Dedifferentiated amniotic fluid mesenchymal stem cell (primary cell): Measurements from ENCODE around the gene SSUH2.
"Not testable (repeated sequence)": the region's sequence is repeated elsewhere in the genome, so short reads cannot be mapped to it uniquely, and the experiment has no call there.

Experiments
- DNase-seq: peaks from one replicate; pipeline ENCODE4 v3.0.0-alpha.2; 2016; ENCODE audit errors: extremely low spot score

SSUH2 gene, protein sequence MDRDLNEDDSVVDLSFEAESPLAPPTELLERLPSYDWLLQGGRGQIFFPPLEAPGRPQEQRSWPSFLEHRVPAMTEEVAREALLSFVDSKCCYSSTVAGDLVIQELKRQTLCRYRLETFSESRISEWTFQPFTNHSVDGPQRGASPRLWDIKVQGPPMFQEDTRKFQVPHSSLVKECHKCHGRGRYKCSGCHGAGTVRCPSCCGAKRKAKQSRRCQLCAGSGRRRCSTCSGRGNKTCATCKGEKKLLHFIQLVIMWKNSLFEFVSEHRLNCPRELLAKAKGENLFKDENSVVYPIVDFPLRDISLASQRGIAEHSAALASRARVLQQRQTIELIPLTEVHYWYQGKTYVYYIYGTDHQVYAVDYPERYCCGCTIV

DNA sequence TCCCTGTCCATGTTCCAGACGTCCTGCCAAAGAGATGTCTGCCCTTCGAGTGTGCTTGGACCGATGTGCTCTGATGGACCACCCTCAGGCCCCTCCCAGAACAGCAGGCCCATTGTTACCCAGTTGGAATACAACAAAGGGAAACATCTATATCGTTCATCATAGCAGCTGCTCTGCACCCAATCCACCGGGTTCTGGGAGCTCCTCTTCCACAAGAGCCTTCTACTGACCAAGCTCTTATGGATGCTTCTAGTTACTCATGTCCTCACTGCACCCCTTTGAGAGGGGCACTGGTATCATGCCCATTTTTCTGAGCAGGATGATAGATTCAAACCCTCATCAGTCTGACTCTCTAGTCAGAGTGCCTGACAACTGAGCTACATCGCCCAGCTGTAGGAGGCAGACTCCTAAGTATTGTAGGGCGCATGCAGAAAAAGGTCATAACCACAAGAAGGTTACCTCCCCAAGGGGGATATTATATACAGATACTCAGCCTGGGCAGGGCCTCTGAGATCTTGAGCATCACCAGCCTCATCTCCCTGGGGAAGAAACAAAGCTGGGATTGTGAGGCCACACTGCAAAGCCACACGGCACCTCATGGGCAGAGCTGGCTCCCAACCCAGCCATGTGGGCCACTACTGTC lies at the start of gene SSUH2:
TSS of gene SSUH2 (minus strand) at position 51 of the 643 bp plus-strand sequence. CDS start at position 11, 40 bp downstream.
- no peak for DNase-seq

DNA sequence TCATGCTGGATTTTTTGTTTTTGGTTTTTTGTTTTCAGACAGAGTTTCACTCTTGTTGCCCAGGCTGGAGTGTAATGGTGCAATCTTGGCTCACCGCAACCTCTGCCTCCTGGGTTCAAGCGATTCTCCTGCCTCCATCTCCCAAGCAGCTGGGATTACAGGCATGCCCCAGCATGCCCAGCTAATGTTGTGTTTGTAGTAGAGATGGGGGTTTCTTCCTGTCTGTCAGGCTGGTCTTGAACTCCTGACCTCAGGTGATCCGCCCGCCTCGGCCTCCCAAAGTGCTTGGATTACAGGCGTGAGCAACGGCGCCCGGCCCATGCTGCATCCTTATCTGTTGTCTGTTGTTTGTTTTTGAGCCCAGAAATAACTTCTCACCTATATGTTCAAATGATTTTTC lies 46.7 kb upstream of the SSUH2 start:
- not testable (repeated sequence) for DNase-seq

DNA sequence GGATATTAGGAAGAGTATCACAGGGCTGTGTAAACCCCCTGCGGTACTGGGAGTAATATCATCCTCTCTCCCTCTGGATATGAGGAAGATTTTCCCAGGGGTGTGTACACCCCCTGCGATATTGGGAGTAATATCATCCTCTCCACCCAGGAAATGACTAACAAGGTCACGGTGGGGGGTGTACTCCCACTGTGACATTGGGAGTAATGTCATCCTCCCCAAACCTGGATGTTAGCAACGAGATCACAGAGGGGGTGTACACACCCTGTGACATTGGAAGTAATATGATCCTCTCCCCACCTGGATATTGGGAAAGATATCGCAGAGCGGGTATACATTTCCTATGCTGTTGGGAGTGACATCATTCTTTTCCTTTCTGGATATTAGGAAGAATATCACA lies 40.4 kb upstream of the SSUH2 start:
- not testable (repeated sequence) for DNase-seq

DNA sequence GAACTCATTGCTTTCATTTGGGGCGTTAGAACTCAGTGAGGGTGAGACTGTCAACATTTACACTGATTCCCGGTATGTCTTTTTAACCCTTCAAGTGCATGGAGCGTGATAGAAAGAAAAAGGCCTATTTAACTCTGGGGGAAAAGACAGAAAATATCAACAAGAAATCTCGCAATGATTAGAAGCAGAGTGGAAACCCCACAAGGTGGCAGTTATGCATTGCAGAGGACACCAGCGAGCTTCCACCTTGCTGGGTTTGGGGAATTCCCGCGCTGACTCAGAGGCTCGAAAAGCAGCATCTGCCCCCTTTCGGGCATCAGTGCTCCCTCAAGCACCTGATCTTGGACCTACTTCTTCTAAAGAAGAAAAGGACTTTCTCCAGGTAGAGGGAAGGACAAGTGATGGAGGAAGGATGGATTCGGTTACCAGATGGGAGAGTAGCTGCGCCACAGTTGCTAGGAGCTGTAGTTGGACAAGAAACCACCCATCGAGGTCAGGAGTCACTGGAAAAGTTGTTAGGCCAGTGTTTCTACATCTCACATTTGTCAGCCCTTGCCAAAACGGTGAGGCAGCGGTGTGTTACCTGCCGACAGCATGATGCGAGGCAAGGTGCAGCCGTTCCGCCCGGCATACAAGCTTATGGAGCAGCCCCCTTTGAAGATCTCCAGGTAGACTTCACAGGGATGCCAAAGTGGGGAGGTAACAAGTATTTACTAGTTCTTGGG lies 38.4 kb upstream of the SSUH2 start:
- DNase-seq = not testable (repeated sequence)

DNA sequence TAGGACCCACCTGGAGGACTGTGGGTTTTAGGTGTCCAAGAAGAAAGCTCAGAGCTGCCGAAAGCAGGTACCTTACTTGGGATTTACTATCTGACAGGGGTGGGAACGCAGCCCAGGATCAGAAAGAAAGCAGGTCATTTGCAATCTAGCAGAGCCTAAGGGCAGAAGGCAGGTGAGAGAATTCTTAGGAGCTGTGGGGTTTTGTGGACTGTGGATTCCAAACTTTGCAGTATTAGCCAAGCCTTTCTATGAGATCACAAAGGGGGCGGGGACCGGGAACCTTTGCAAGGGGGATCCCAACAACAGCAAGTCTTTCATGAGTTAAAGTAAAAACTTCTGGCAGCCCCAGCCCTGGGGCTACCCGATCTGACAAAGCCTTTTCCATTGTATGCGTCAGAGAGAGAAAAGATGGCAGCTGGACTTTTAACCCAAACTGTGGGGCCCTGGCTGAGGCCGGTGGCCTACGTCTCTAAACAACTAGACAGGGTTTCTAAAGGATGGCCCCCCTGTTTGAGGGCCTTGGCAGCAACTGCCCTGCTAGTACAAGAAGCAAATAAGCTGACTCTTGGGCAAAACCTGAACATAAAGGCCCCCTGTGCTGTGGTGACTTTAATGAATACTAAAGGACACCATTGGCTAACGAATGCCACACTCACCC lies 37.4 kb upstream of the SSUH2 start:
- not testable (repeated sequence) for DNase-seq

DNA sequence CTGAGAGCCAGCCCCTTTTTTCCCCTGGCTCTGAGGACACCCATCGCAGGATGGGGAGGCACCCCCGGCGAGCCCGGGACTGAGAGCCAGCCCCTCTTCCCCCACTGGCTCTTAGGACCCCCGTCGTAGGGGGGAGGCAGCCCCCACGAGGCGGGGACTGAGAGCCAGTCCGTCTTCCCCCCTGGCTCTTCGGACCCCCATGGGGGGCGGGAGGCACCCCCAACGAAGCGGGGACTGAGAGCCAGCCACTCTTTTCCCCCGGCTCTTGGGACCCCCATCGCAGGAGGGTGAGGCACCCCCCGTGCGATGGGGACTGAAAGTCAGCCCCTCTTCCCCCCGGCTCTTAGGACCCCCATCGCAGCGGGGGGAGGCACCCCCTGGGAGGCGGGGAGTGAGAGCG lies 36.8 kb upstream of the SSUH2 start:
- DNase-seq = no peak

DNA sequence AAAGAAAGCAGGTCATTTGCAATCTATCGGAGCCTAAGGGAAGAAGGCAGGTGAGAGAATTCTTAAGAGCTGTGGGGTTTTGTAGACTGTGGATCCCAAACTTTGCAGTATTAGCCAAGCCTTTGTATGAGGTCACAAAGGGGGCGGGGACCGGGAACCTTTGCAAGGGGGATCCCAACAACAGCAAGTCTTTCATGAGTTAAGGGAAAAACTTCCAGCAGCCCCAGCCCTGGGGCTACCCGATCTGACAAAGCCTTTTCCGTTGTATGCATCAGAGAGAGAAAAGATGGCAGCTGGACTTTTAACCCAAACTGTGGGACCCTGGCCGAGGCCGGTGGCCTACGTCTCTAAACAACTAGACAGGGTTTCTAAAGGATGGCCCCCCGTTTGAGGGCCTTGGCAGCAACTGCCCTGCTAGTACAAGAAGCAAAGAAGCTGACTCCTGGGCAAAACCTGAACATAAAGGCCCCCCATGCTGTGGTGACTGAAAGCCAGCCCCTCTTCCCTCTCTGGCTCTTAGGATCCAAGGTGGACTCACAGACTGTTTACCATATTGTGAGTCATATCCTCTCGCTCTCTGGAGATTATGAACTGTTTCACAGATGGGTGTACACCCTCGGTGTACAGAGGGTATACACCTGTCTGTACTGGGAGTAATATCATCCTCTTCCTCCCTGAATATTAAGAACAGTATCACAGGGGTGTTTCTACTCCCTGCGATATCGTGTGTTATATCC lies 35.4 kb upstream of the SSUH2 start:
- DNase-seq = not testable (repeated sequence)

DNA sequence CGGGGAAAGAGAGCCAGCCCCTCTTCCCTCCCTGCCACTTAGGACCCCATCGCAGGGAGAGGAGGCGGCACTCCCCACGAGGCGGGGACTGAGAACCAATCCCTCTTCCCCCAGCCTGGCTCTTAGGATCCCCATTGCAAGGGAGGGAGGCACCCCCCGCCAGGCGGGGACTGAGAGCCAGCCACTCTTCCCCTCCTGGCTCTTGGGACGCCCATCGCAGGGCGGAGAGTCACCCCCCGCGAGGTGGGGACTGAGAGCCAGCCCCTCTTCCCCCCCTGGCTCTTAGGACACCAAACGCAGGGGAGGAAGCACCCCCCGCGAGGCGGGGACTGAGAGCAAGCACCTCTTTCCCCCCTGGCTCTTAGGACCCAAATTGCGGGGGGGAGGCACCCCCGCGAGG lies 34.2 kb upstream of the SSUH2 start:
- no peak for DNase-seq

DNA sequence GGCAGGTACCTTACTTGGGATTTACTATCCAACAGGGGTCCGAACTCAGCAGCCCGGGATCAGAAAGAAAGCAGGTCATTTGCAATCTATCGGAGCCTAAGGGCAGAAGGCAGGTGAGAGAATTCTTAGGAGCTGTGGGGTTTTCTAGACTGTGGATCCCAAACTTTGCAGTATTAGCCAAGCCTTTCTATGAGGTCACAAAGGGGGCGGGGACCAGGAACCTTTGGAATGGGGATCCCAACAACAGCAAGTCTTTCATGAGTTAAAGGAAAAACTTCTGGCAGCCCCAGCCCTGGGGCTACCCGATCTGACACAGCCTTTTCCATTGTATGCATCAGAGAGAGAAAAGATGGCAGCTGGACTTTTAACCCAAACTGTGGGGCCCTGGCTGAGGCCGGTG lies 32.7 kb upstream of the SSUH2 start:
- not testable (repeated sequence) for DNase-seq

DNA sequence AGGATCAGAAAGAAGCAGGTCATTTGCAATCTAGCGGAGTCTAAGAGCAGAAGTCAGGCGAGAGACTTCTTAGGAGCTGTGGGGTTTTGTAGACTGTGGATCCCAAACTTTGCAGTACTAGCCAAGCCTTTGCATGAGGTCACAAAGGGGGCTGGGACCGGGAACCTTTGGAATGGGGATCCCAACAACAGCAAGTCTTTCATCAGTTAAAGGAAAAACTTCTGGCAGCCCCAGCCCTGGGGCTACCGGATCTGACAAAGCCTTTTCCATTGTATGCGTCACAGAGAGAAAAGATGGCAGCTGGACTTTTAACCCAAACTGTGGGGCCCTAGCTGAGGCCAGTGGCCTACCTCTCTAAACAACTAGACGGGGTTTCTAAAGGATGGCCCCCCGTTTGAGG lies 31.0 kb upstream of the SSUH2 start:
- DNase-seq = not testable (repeated sequence)

DNA sequence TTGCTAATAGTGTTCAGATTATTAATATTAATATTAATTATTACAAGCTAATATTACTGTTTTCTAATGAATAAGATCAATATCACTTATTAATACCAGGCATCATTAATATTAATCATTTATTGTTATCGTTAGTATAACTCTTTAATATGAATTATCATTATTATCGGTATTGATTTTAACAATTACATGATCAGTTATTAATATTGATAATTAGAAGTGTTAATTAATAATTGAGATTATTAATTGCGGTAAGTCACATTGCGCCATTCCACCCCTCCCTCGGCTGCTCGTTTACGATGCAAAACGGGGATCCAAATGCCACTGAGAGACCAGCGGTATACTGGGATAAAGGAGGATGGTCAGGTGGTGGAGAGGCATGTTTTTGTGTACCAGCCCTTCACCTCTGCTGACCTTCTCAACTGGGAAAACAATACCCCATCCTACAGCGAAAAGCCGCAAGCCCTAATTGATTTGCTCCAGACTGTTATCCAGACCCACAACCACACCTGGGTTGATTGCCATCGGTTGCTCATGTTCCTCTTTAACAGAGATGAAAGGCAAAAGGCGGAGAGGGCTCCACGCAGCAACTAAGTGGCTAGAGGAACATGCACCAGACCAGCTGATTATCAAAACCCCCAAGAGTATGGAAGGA lies 28.6 kb upstream of the SSUH2 start:
- no peak for DNase-seq

DNA sequence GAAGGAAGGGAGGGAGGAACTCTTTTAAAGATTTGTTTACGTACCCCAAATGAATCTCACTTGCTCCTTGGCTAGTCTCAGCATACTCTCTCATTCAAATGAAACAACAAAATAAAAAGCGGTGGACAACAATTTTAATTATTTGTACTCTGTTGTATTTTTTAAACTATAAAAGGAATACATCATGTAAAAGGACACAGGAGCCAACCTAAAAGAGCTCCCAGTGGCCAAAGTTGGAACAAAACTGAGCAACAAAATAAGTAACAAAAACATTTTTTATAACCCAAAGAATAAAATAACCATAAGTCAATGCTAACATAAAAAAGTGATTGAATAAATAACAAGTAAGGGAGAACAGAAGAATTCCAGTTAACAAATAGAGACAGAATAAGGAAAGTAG lies 24.4 kb upstream of the SSUH2 start:
- no peak for DNase-seq

DNA sequence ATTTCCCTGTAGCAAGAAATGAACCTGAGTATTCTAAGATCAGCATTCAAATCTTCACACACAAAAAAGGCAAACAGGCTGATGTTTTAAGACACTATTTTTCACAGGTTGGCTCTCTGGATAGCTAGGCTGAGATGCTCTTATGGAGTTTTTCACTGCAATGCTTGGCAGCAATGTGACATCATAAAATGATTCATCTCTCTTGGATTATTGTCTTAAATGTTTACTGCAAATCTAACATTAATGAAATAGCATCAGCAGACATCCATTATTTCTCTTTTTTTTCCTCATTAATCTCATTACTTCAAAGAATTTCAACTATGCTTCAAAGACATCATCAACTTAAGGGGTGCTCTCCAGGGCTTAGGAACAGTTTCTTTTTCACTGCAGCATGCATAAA lies 23.6 kb upstream of the SSUH2 start:
- DNase-seq = no peak

DNA sequence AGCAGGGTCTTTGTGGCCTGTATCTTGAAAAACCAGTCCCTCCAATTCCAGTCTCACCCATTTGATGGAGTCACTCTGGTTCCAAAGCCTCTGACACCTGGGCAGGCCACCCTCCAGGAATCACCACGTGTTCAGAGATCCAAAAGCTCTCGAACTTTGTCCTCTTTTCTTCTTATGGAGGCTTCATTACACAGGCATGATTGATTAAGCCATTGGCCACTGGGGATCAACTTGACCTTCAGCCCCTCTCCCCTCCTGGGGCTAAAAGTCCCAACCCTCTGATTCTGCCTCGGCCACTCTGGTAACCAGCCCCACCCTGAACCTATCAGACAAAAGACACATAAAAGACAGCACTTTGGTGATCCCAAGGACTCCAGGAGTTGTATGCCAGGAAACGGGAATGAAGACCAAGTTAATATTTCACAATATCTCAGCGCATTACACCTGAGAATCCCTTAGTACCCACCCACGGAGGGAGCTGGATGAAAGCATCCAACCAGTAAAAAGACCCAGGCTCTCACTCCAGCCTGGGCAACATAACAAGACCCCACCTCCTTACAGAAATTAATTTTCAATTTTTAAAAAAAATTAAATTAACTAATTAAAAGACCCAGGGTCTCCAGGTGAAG lies 23.0 kb upstream of the SSUH2 start:
- no peak for DNase-seq

DNA sequence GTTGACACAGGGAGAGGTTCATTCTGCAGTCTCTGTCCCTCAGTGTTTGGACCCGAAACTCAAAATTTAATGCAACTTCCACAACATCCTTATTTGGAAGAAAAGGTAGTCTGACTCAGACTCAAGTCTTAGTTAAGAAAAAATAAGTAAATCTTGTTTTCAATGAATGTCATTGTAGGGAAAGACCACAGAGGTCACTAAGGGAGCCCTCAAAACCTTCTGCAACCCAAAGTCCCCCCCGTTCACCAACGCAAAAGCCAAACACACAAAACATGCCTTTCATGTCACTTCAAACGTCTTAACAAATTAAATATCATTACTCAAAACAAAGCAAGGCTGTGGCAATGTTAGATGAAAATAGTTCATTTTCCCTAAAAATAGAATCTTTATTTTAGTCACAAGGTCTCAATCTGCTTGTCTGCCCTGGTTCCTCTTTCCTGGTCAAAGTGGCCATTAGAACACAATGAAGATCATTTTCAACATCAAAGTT lies 20.9 kb upstream of the SSUH2 start:
- DNase-seq = no peak

DNA sequence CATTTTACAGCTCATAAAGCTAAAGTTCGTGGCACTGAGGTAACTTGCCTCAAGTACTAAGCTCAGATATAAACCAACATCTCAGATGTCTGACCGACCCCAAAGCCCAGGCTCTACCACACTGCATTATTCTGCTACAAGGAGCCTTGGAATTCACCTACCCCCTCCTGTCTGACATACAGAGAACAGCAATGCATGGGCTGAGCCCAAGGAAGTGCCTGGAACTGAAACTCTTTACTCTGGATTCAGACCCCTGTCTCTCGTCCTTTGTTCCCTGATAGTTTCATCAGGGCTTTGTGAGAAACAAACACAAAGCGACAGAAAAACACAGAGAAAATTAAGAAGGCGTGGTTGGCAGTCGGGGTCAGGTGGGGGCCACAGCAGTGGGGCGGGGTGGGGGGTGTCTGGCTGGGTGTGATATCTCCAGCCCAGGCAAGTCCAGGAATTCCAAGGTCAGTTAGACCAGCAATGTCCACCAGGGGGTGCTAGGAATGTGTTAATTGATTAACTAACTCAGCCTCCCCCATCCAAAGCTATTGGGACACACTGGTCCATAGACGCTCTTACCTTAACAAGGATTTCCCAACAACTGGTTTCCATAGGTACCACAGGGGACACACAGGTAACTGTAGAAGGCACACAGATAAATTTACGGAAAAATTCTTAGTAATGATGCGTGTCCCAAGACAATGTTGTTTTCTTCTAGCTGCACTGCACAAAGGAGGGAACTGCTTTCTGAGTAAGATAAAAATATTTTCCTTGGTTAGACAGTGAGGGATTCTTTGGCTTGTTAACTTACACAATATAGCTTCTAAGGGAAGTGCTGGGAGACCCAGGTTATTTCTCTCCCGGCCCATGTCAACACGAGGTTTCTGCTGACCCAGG lies 18.8 kb upstream of the SSUH2 start:
- peak; percentile 71 for DNase-seq

DNA sequence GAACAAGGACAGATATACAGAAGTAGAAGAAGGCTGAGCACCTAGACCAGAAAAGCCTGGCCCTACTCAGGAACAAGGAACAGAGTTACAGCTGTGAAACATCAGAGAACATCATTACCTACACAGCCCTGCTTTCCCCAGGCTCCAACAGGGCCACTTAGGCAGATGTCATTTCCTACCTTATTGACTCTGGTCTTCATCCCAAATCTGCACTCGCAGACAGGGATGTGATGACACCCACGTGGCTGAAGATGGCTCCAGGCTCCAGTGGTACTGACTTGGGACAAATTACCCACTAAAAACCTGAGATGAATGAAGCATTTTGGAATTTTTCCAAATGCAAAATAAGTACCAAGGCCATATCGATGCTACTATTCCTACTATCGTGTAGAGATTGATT lies 18.0 kb upstream of the SSUH2 start:
- DNase-seq = no peak

DNA sequence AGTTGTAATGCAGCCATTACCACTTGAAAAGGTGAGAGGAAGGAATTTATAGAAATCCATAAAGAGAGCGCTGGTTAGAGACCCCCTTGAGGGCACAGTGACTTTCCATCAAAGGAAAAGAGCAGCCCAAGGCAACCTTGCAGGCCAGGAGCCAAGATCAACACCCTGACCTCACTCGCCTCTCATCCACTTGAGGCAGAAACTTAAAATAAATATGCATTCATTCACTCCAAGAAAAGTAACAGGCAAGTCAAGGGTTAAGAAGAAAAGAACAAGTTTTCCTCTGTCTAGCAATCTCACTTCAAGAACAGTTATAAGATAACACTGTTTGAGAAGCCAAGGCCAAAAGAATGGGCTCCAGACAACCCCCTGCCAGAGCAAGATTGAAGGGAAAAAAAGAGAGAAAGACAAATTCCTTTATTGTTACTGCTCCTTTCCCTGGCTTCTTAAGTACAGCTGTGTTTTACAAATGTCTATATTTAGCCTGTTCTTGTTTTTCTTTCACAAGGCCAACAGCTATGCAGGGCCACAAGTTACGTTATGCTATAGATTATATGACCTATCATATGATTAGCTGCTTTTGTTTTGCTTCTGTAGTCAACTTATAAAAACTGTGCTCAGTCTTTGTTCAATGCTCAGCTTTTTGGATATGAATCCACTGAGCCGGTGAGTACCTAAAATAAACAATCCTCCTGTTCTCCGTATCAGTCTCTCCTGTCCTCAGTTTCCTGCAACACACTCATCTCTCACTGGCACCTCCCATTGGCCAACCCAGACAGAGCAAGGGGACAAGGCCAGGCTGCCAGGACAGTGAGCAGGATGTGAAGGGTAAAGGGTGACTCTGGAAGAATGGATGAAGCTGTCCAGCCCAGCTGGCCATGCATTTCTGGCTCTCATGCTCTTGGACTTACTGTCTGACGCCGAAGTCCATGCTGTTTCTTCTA lies 15.8 kb upstream of the SSUH2 start:
- DNase-seq = peak; percentile 52
